Measurements from ENCODE around the gene ABCA2. TPM values are rescaled to one million over a fixed set of nuclear protein-coding genes. Genes with fewer than 3 reads are reported as not detected.
A peak's percentile ranks its signal among the peaks of the same experiment; 100 is the strongest.

Gene ABCA2
- total and polyA plus RNA-seq, 9 of the 15 experiments (the other 6 are each of a cell fraction or from before 2014, with no cell fraction given), result 0.69 to 16.3 (median 6.1) TPM; not detected in 2

GRCh38 chr9:137070201-137070905, 42.3 kb upstream of the ABCA2 start, which contains the start of gene SAPCD2 (continued):
- no peak for TF ChIP-seq PTBP1 (IDR thresholded peaks at IDR 0.05; ENCODE audit: low read depth, low read length)
- no peak for TF ChIP-seq ELK1 (CRISPR knock-in tag; IDR thresholded peaks at IDR 0.05)
- TF ChIP-seq ZNF444 (CRISPR knock-in tag; IDR thresholded peaks at IDR 0.05), result no peak
- TF ChIP-seq NR2C2 (CRISPR knock-in tag; IDR thresholded peaks at IDR 0.05), result no peak
- 0 out of 2 replicates have a peak, but pooled peaks have one; percentile 34 for TF ChIP-seq NR2C2 (tag; IDR thresholded peaks at IDR 0.05)
- no peak; the same call in 1 of the 2 replicates for TF ChIP-seq TFAP4 (CRISPR knock-in tag; IDR thresholded peaks at IDR 0.05; ENCODE audit: borderline replicate concordance)
- peak; percentile 74 for TF ChIP-seq HMGN3 (IDR thresholded peaks at IDR 0.05; ENCODE audit: borderline replicate concordance, extremely low read depth, insufficient read length, low read depth, low read length)
- TF ChIP-seq HMBOX1 (IDR thresholded peaks at IDR 0.05), result no peak
- TF ChIP-seq THRB (CRISPR knock-in tag; conservative IDR thresholded peaks at IDR 0.05), result no peak
- no peak for TF ChIP-seq HOMEZ (CRISPR knock-in tag; IDR thresholded peaks at IDR 0.05)
- peak; percentile 34 for TF ChIP-seq FOSL1 (tag; conservative IDR thresholded peaks at IDR 0.05)
- no peak for TF ChIP-seq CBFB (CRISPR knock-in tag; IDR thresholded peaks at IDR 0.05)
- no peak; the same call in 1 of the 2 replicates for TF ChIP-seq POLR2AphosphoS5 (IDR thresholded peaks at IDR 0.05; ENCODE audit: control insufficient read depth, insufficient read depth, low read depth, low read length)
- TF ChIP-seq SAP30 (IDR thresholded peaks at IDR 0.05; ENCODE audit: borderline replicate concordance, insufficient read depth, low read depth, low read length, poor library complexity, severe bottlenecking), result peak; percentile 80
- TF ChIP-seq GTF2F1 (IDR thresholded peaks at IDR 0.05; ENCODE audit: low read depth, low read length), result 0 out of 2 replicates have a peak, but pooled peaks have one; percentile 19
- TF ChIP-seq OTX1 (CRISPR knock-in tag; IDR thresholded peaks at IDR 0.05), result no peak
- peak; percentile 66; the same call in 1 of the 2 replicates for TF ChIP-seq PHF8 (IDR thresholded peaks at IDR 0.05; ENCODE audit: borderline replicate concordance, low read length)
- no peak for TF ChIP-seq ID3 (CRISPR knock-in tag; IDR thresholded peaks at IDR 0.05)
- 0 out of 2 replicates have a peak, but pooled peaks have one; percentile 16 for TF ChIP-seq ID3 (tag; IDR thresholded peaks at IDR 0.05)
